Fibroblast of villous mesenchyme (primary cell): Measurements from ENCODE around the gene CDH12. TPM values are rescaled to one million over a fixed set of nuclear protein-coding genes. Genes with fewer than 3 reads are reported as not detected.
"Not testable (repeated sequence)": the region's sequence is repeated elsewhere in the genome, so short reads cannot be mapped to it uniquely, and the experiment has no call there.

Experiments used
- DNase-seq: peaks from one replicate; pipeline ENCODE4 v3.0.0-alpha.2; 2010; ENCODE audit warnings: low read depth
- H3K4me3 ChIP-seq: 2 replicates; pipeline ENCODE4 v1.5.1; 2011; ENCODE audit warnings: low read depth, mild to moderate bottlenecking, low read length
- CTCF ChIP-seq: IDR thresholded peaks from 2 replicates; pipeline ENCODE4 v1.5.1; 2012; ENCODE audit warnings: low read depth, mild to moderate bottlenecking, low read length; ENCODE audit not compliant: insufficient read depth
- total RNA-seq: library from RNA; depleted of rRNA; stranded (reverse); fragments of >200 nt; gene quantifications from 2 replicates; pipeline ENCODE4 v1.2.3, GENCODE V29; 2012

The CDH12 gene
- total RNA-seq, 1 donor: not detected

DNA sequence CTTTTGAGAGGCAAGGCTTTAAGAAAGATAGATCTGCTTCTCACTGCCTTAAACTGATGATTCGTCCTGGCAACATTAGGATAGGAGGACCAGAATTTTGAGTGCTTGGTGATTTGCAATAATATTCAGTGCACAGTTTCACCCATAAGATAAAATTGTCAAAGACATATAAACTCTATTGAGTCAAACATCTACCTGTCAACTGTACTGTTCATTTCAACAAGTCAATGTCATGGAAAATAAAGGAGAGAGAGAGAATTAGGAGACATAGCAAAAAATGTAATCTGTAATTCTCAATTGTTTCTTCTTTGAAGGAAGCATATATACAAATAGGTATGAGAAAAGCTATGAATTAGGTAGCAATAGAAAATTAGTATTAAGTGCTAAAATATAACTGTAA is 237.2 kb downstream of the CDH12 start:
- H3K4me3 ChIP-seq: no peak overlapping the region
- no peak for TF ChIP-seq CTCF
- DNase-seq: no peak

DNA sequence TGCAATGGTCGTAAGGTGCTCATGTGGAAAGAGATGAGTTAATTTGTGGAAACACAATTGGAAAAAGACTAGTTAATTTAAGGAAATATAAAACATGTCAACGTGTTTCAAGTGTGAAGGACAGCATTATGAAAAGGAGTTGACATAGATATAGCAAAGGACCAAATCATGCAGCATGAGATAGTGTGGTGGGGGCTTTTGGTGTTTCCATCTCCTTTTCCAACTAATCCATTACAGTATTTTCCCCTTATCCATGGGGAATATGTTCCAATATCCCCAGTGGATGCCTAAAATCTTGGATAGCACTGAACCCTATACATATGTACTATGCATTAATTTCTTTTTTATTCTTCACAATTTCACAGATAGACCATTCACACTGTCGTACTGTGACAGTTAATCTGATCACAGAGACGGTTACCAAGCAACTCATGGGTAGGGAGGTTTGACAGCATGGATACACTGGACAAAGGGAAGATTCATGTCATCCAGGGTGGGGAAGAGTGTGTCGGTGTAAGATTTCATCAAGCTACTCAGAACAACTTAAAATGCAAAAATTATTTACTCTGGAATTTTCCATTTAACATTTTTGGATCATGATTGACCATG is 238.6 kb downstream of the CDH12 start:
- H3K4me3 ChIP-seq: no peak overlapping the region
- no peak for TF ChIP-seq CTCF
- DNase-seq: no peak

DNA sequence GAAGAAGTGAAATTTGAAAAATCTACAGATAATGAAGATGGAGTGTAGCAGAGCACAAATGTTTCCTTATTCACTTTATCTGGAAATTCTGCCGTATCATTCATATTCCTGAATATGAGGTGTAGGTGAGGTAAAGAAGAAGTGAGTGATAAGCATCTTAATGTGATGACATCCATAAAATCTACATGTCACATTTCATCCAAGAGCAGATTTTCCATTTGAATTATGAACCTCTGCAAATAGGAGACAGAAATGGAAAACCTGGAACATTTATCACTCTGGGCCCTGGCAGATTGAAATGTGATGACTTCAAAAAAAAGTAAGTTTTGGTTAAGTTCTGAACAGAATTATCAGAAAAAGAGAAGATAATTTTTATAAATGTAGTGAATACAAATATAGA is 240.2 kb downstream of the CDH12 start:
- no peak overlapping the region for H3K4me3 ChIP-seq
- DNase-seq: no peak
- no peak for TF ChIP-seq CTCF

DNA sequence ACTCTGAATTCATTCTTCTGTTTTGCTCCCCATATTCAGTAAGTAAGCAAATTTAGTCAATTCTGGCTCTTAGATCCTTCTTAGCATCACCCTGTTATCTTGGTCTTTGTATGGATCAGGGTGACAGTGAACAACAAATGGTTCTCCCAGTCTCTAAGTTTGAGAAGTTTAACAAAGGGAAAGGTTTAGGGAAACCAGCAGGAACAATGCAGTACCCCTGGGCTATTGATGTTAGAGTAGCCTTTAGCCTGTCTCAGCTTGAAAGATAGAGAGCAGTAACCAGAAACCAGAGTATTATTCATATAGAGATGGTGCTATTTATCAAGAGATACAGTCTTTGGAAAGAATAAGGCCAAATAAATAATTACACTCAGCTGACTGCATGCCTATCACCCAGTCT is 241.8 kb downstream of the CDH12 start:
- no peak overlapping the region for H3K4me3 ChIP-seq
- no peak for TF ChIP-seq CTCF
- no peak for DNase-seq

- not testable (repeated sequence) for DNase-seq, H3K4me3 ChIP-seq
Observed at GRCh38 chr5:22607498-22607897, 245.6 kb downstream of the CDH12 start.

DNA sequence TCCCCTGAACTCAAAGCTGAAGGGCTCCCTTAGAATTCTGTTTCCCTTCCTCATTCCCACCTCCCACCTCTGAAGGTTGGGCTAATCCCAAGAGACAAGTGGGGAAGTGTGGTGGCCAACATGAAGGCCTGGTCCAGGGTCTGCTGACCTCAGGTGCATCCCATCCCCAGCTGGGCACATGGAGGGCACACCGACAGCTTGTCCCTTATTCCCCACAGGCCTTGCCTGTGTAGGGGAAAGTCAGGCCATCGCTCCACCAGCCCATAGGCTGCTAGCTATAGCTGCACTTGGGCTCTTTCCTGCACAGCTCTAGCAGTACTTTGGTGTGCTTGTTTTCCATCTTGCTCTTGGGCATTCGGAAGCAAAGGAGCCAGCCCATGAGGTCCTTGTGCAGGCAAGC is 247.7 kb downstream of the CDH12 start:
- no peak overlapping the region for H3K4me3 ChIP-seq
- TF ChIP-seq CTCF: no peak
- DNase-seq: no peak

GRCh38 chr5:22604711-22605110 is 248.4 kb downstream of the CDH12 start:
- no peak for DNase-seq
- no peak for TF ChIP-seq CTCF
- H3K4me3 ChIP-seq: no peak overlapping the region
